DND-41 (cell line): Measurements from ENCODE around the gene ZNF592.

Source experiments
- EZH2 ChIP-seq: IDR thresholded peaks from 3 replicates; pipeline ENCODE4 v1.6.1; 2012; ENCODE audit warnings: borderline replicate concordance, low read depth, mild to moderate bottlenecking, moderate library complexity, low read length, inconsistent platforms; ENCODE audit not compliant: severe bottlenecking
- TF ChIP-seq, protein P1 (sequence below): IDR thresholded peaks from 2 replicates; pipeline ENCODE4 v1.5.1; 2012; ENCODE audit warnings: borderline replicate concordance, low read length, moderate library complexity, mild to moderate bottlenecking; ENCODE audit not compliant: poor library complexity, severe bottlenecking; ENCODE audit errors: extremely low read depth

DNA sequence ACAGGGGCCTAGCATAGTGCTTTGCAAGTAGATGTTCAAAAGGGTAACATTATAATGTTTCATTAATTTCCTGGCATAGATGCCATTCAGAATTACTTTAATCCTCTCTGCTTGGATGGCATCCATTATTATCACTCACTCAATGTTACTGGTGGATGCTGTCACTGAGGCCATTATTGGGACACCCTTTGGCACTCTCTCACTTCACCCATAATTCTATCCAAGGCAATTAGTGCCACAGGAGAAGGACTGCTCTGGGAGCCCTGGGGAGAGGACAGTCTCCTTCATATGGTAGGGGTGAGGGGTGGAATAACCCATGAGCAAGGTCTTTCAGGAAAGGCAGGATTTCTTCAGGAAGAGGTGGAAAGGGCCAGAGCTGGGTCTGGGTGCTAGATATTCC, 107.4 kb downstream of the ZNF592 start:
- no peak for TF ChIP-seq EZH2
- TF ChIP-seq, protein P1, sequence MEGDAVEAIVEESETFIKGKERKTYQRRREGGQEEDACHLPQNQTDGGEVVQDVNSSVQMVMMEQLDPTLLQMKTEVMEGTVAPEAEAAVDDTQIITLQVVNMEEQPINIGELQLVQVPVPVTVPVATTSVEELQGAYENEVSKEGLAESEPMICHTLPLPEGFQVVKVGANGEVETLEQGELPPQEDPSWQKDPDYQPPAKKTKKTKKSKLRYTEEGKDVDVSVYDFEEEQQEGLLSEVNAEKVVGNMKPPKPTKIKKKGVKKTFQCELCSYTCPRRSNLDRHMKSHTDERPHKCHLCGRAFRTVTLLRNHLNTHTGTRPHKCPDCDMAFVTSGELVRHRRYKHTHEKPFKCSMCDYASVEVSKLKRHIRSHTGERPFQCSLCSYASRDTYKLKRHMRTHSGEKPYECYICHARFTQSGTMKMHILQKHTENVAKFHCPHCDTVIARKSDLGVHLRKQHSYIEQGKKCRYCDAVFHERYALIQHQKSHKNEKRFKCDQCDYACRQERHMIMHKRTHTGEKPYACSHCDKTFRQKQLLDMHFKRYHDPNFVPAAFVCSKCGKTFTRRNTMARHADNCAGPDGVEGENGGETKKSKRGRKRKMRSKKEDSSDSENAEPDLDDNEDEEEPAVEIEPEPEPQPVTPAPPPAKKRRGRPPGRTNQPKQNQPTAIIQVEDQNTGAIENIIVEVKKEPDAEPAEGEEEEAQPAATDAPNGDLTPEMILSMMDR, result no peak
